Peyer's patch (tissue), 4 donors: Measurements from ENCODE around the gene PHACTR1. TPM values are rescaled to one million over a fixed set of nuclear protein-coding genes. Genes with fewer than 3 reads are reported as not detected.
A peak's percentile ranks its signal among the peaks of the same experiment; 100 is the strongest.

Experiments used
- DNase-seq, 3 donors: peaks; one replicate each; pipeline ENCODE4 v3.0.0-alpha.2; 2017 to 2019
- H3K27ac ChIP-seq, 4 donors: fragments of 200-600 bp; sonication (generic); one replicate each; pipeline ENCODE4 v1.5.1; 2016 to 2019
- H3K27me3 ChIP-seq, 2 donors: fragments of 200-600 bp; sonication (generic); one replicate each; pipeline ENCODE4 v1.5.1; 2019
- H3K36me3 ChIP-seq, 3 donors: fragments of 200-600 bp; sonication (generic); one replicate each; pipeline ENCODE4 v1.5.1; 2016 to 2019
- H3K4me1 ChIP-seq, 4 donors: fragments of 200-600 bp; sonication (generic); one replicate each; pipeline ENCODE4 v1.5.1; 2016 to 2019
- H3K4me3 ChIP-seq, 4 donors: fragments of 200-600 bp; sonication (generic); 1 replicate in 3 of 4; 2 replicates in 1 of 4; pipeline ENCODE4 v1.5.1; 2016 to 2019; ENCODE audit warnings: mild to moderate bottlenecking in 1 of 4
- H3K9me3 ChIP-seq, 4 donors: fragments of 200-600 bp; sonication (generic); one replicate each; pipeline ENCODE4 v1.5.1; 2016 to 2019; ENCODE audit warnings: mild to moderate bottlenecking in 1 of 4
- POLR2A ChIP-seq, 2 donors: fragments of 450-650 bp; IDR thresholded peaks; one replicate each; pipeline ENCODE4 v1.5.1; 2017; ENCODE audit warnings: antibody characterized with exemption in 2 of 2, mild to moderate bottlenecking in 2 of 2, moderate library complexity in 2 of 2
- total RNA-seq, 4 donors: library from RNA; depleted of rRNA; stranded (reverse); fragments of >200 nt; gene quantifications; one replicate each; pipeline ENCODE4 v1.1.0, GENCODE V29; 2016
- TF ChIP-seq, protein P1 (sequence below), 6 experiments: fragments of 450-650 bp in 4 of 6; fragments of 200-600 bp in 2 of 6; sonication (generic) in 1 of 6; IDR thresholded peaks; one replicate each; pipeline ENCODE4 v1.5.1; 2017 to 2019; ENCODE audit warnings: antibody characterized with exemption in 6 of 6, mild to moderate bottlenecking in 3 of 6, moderate library complexity in 1 of 6

The PHACTR1 gene
- total RNA-seq, 4 donors from 2014 or later, result 0.35 to 19.0 (median 1.7) TPM

DNA sequence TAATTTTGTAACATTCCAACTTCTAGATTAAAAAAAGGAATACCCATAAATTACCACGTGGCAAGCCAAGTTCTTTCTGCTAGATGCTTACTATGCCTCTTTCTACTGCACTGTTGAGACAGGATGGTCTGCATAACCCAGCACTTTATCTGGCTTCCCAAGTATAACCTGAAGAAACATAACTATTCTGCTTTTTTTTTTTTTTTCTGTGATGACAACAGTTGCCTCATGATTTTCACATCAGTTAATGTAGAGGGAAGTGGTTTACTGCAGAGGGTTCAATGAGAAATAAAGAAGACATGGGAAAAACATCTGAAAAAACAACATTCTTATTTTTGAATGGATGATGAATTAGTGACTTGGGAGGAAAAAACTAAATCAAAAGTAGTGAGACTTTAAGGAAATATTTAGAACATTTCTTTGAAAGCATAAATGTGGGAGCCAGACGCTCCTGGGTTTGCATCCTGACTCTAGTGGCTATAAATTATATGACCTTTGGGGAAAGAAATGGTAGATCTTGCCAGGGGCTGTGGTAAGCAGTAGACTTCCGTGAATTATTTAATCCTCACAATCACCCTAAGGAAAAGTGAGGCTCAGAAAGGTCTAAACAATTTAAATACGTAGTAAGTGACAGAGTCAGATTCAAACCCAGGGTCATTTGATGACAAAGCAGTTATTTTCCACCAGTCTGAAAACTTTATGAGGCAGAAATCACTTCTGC is 230.7 kb downstream of the PHACTR1 start:
- DNase-seq, result no peak
- no peaks in the 10 kb centered on the region for H3K27me3 ChIP-seq
- no peaks in the 10 kb centered on the region for H3K9me3 ChIP-seq
- H3K36me3 ChIP-seq, result no peaks in the 10 kb centered on the region
- no peaks in the 10 kb centered on the region for H3K4me1 ChIP-seq
- TF ChIP-seq, protein P1, sequence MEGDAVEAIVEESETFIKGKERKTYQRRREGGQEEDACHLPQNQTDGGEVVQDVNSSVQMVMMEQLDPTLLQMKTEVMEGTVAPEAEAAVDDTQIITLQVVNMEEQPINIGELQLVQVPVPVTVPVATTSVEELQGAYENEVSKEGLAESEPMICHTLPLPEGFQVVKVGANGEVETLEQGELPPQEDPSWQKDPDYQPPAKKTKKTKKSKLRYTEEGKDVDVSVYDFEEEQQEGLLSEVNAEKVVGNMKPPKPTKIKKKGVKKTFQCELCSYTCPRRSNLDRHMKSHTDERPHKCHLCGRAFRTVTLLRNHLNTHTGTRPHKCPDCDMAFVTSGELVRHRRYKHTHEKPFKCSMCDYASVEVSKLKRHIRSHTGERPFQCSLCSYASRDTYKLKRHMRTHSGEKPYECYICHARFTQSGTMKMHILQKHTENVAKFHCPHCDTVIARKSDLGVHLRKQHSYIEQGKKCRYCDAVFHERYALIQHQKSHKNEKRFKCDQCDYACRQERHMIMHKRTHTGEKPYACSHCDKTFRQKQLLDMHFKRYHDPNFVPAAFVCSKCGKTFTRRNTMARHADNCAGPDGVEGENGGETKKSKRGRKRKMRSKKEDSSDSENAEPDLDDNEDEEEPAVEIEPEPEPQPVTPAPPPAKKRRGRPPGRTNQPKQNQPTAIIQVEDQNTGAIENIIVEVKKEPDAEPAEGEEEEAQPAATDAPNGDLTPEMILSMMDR (IDR thresholded peaks at IDR 0.05), result no peak
- no peak for TF ChIP-seq POLR2A (IDR thresholded peaks at IDR 0.05)
- no peak overlapping the region for H3K4me3 ChIP-seq
- H3K27ac ChIP-seq, result no peak overlapping the region

DNA sequence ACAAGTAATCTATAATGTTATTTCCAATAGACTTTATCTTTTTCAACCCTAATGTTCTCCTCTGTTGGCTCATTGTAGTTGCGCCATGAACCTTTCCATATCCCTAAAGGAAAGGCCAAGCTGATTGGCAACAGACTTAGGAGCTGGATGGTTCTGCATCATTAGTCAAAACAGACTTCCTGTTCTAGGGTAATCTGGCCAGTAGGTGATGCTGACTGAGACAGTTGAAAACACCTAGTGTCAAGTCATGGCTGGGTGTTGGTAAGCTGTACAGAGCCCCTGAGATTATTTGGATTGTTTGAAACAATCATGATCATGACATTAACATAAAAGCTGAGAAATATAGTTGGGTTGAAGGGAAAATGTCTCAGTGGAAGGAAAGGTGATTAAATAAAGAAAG is 231.4 kb downstream of the PHACTR1 start:
- Histone ChIP-seq H3K4me1 (no peaks in the 10 kb centered on the region), H3K27me3 (no peaks in the 10 kb centered on the region), H3K4me3 (no peak overlapping the region), H3K27ac (no peak overlapping the region), H3K36me3 (no peaks in the 10 kb centered on the region), H3K9me3 (no peaks in the 10 kb centered on the region)
- DNase-seq, result no peak
- TF ChIP-seq POLR2A (IDR thresholded peaks at IDR 0.05), result no peak
- TF ChIP-seq, protein P1 (IDR thresholded peaks at IDR 0.05), result no peak

DNA sequence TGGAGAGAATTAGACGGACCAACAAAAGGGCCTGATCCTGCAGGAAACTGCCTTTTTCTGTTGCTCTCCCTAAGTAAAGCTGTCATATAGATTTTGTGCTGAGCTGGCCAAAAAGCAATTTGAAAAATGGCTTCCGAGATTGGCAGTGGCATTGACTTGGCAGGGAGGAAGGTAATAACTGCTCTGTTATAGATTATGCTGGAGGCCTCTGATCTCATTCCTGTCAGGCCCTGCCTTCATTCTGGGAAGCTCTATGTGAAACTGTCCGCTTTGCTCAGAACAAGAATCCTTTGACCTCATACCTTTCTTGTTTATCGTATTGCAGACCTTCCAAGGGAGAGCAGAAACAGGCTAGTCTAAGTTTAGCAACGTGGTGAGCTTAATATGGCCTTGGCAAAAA is 234.4 kb downstream of the PHACTR1 start:
- H3K4me3 ChIP-seq, result no peak overlapping the region
- no peak for DNase-seq
- no peaks in the 10 kb centered on the region for H3K9me3 ChIP-seq
- TF ChIP-seq, protein P1 (IDR thresholded peaks at IDR 0.05), result no peak
- no peak for TF ChIP-seq POLR2A (IDR thresholded peaks at IDR 0.05)
- H3K27me3 ChIP-seq, result no peaks in the 10 kb centered on the region
- H3K36me3 ChIP-seq, result no peaks in the 10 kb centered on the region
- H3K4me1 ChIP-seq, result no peaks in the 10 kb centered on the region
- peak overlapping the region in 1 of 4 donors; percentile 23 for H3K27ac ChIP-seq

DNA sequence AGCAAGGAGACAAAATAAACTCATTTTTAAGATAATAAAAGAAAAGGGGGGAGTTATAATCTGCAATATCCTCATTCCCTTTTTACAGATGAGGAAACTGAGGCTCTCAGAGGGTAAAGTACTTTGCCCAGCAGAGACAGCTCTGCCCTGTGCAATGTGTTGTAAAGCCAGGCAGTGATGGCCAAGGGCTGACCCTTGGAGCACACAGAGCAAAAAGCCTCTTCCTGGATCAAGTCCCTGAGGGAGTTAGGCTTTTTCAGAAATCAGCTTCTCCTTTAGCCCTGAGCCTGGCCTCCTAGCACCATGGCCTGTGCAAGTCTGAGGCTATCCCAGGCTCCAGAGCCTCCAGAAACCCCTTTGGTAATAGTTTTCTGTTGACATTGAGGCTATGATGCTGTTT is 234.8 kb downstream of the PHACTR1 start:
- H3K9me3 ChIP-seq, result no peaks in the 10 kb centered on the region
- H3K36me3 ChIP-seq, result no peaks in the 10 kb centered on the region
- peak overlapping the region in 1 of 4 donors; percentile 23 for H3K27ac ChIP-seq
- TF ChIP-seq POLR2A (IDR thresholded peaks at IDR 0.05), result no peak
- TF ChIP-seq, protein P1 (IDR thresholded peaks at IDR 0.05), result no peak
- no peak overlapping the region for H3K4me3 ChIP-seq
- H3K4me1 ChIP-seq, result no peaks in the 10 kb centered on the region
- no peak for DNase-seq
- no peaks in the 10 kb centered on the region for H3K27me3 ChIP-seq

DNA sequence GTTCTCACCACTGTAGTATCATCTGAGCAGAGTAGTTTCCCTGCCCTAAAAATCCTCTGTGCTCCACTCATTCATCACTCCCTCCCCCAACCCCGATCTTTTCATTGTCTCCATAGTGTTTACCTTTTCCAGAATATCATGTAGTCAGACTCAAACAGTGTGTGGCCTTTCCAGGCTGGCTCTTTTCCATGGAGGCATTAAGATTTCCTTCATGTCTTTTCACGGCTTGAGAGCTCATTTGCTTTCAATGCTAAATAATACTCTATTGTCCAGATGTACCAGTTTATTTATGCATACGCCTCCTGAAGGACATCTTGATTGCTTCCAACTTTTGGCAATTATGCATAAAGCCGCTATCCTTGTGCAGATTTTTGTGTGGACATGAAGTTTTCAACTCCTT is 235.8 kb downstream of the PHACTR1 start:
- Histone ChIP-seq H3K27me3 (no peaks in the 10 kb centered on the region), H3K4me1 (no peaks in the 10 kb centered on the region), H3K9me3 (no peaks in the 10 kb centered on the region), H3K36me3 (no peaks in the 10 kb centered on the region), H3K27ac (peak overlapping the region in 1 of 4 donors; percentile 23), H3K4me3 (no peak overlapping the region)
- TF ChIP-seq, protein P1 (IDR thresholded peaks at IDR 0.05), result no peak
- TF ChIP-seq POLR2A (IDR thresholded peaks at IDR 0.05), result no peak
- no peak for DNase-seq
